Activated T-helper 2 cell treated with anti-CD3 and anti-CD28 coated beads, Interferon-gamma antibody, Interleukin-2, Interleukin-4, amounts not matched to agents 10 μg/mL and 5 μg/mL and 100 μg/mL, durations not matched to agents 14 hours and 24 hours and 36 hours (primary cell): Measurements from ENCODE around the gene DYNC2I2. TPM values are rescaled to one million over a fixed set of nuclear protein-coding genes. Genes with fewer than 3 reads are reported as not detected.
"Not testable (repeated sequence)": the region's sequence is repeated elsewhere in the genome, so short reads cannot be mapped to it uniquely, and the experiment has no call there.

Source experiments
- DNase-seq: peaks from one replicate; pipeline ENCODE4 v3.0.0; 2021; ENCODE audit warnings: low spot score
- H3K27ac Mint-ChIP-seq: one replicate; pipeline ENCODE4 v1.8.0; 2021; ENCODE audit warnings: mixed read lengths
- H3K27me3 Mint-ChIP-seq: one replicate; pipeline ENCODE4 v1.8.0; 2021; ENCODE audit warnings: low read depth, mixed read lengths
- H3K36me3 Mint-ChIP-seq: one replicate; pipeline ENCODE4 v1.8.0; 2021; ENCODE audit warnings: low read depth, mixed read lengths
- H3K4me1 Mint-ChIP-seq: one replicate; pipeline ENCODE4 v1.8.0; 2021; ENCODE audit warnings: low read depth, mixed read lengths
- H3K4me3 Mint-ChIP-seq: one replicate; pipeline ENCODE4 v1.8.0; 2021; ENCODE audit warnings: low read depth, mild to moderate bottlenecking, moderate library complexity, mixed read lengths
- H3K9me3 Mint-ChIP-seq: one replicate; pipeline ENCODE4 v1.8.0; 2021; ENCODE audit warnings: mixed read lengths
- intact Hi-C: fragments of 100-400 bp; cut with micrococcal nuclease; formaldehyde crosslinking; loops from one replicate; pipeline ENCODE4 v1.15.1; 2023
- total RNA-seq: library from RNA; stranded (reverse); gene quantifications from 2 replicates; pipeline ENCODE4 v1.2.3, GENCODE V29; 2022

DYNC2I2 gene
- 41.7 and 43.5 TPM in 2 replicates for total RNA-seq

DNA sequence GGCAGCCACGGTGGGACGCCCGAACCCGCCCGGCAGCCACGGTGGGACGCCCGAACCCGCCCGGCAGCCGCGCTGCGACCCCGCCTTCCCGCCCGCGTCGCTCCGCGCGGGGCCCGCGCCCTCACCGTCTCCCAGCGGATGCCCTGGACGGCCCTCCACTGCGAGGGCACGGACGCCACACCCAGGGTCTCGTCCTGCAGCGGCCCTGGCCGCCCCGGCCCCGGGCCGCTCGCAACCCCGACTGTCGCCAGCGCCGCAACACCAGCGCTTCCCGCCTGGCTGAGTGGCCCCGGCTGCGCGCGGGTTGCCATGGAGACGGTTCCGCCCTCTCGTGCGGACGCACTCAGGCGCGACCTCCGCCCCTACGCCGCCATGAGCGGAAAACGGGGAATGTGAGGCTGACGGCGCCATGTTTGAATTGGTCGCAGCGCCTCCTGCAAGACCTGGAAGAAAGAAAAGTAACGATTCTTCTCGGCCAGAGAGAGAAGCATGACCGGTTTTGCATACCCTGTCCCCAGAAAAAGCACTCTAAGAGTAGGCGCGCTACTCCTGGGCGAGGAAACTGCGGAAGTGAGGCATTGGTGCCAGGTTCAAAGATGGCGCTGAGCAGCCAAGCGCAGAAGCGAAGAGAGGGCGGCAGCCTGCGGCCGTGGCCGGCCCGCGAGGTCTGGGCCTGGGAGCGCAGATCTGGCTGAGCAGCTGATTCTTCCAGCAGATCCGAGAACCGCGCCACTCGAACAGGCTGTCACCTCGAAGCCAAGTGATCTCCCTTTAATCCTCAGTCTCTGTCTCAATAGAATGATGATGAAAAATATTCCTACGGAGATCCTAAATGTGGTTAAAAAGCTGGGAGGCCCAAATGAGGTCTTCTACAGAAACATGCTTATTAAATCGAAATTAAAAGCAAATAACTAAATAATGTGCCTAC, at the start of gene DYNC2I2:
DYNC2I2 (minus strand) TSS at position 432 of the 928 bp plus-strand sequence; CDS start at position 311, 121 bp downstream.
- Mint-ChIP-seq H3K27me3 (no peaks in the 10 kb centered on the region), H3K9me3 (no peaks in the 10 kb centered on the region), H3K36me3 (no peaks in the 10 kb centered on the region), H3K27ac (peak within 1 kb of the TSS; percentile 100), H3K4me1 (peaks cover 3% of the 10 kb centered on the region), H3K4me3 (peak within 1 kb of the TSS; percentile 95)
- DNase-seq = peak; percentile 94
- intact Hi-C loops = loop anchor here (2.0 kb wide), 1 partner anchor 32 kb away; the partner anchor contains the start of gene SET

DNA sequence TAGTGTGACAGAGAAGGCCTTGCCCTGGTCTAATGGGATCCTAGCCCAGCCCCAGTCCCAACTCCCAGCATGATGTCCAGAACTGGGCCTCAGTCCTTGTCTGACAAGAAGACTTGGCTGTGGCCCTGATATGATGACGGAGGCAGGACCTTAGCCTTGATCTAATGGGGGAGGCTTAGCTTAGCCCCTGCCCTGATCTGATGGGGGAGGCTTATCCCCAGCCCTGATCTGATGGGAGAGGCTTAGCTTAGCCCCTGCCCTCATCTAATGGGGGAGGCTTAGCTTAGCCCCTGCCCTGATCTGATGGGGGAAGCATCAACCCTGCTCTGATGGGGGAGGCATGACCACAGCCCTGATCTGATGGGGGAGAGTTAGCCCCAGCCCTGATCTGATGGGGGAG, 49.4 kb upstream of the DYNC2I2 start:
- intact Hi-C loops = no loop called here
- Mint-ChIP-seq H3K27ac (no peak overlapping the region), H3K9me3 (no peaks in the 10 kb centered on the region), H3K4me3 (no peak overlapping the region), H3K27me3 (no peaks in the 10 kb centered on the region), H3K4me1 (peaks cover 14% of the 10 kb centered on the region), H3K36me3 (no peaks in the 10 kb centered on the region)
- DNase-seq = no peak

- Mint-ChIP-seq H3K27ac (no peak overlapping the region), H3K9me3 (no peaks in the 10 kb centered on the region), H3K27me3 (no peaks in the 10 kb centered on the region), H3K4me3 (no peak overlapping the region), H3K4me1 (peaks cover 14% of the 10 kb centered on the region), H3K36me3 (no peaks in the 10 kb centered on the region)
- intact Hi-C loops = no loop called here
- DNase-seq = no peak
Measured at GRCh38 chr9:128705051-128705965, 48.7 kb upstream of the DYNC2I2 start.

DNA sequence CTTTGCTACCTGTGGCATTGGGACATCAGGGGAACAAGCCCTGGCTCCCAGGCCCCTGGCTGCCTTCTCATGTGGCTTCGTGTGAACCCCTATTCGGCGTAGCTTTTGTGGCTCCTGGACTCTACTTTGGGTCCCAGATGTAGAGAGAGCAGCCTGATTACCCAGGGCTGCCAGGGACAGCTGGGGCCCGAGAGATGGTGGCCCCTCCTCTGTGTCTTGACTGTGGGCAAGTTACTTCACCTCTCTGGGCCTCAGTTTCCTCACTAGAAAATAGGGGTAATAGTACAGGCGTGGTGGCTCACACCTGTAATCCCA, 47.7 kb upstream of the DYNC2I2 start:
- Mint-ChIP-seq H3K27me3 (no peaks in the 10 kb centered on the region), H3K4me3 (peak overlapping the region; percentile 85), H3K4me1 (peaks cover 14% of the 10 kb centered on the region), H3K27ac (peak overlapping the region; percentile 12), H3K36me3 (no peaks in the 10 kb centered on the region), H3K9me3 (no peaks in the 10 kb centered on the region)
- no peak for DNase-seq
- intact Hi-C loops = no loop called here

- peak overlapping the region; percentile 70 for H3K27ac Mint-ChIP-seq
- H3K9me3 Mint-ChIP-seq = no peaks in the 10 kb centered on the region
- H3K36me3 Mint-ChIP-seq = no peaks in the 10 kb centered on the region
- intact Hi-C loops = loop anchor here (2.0 kb wide), 1 partner anchor 15 kb away; the partner anchor contains the start of gene SET
- peak overlapping the region; percentile 85 for H3K4me3 Mint-ChIP-seq
- H3K4me1 Mint-ChIP-seq = peaks cover 14% of the 10 kb centered on the region
- no peaks in the 10 kb centered on the region for H3K27me3 Mint-ChIP-seq
- DNase-seq = no peak
Measured at GRCh38 chr9:128703616-128704355, 47.1 kb upstream of the DYNC2I2 start.

- DNase-seq = no peak
- Mint-ChIP-seq H3K36me3 (no peaks in the 10 kb centered on the region), H3K9me3 (no peaks in the 10 kb centered on the region), H3K27me3 (no peaks in the 10 kb centered on the region), H3K4me1 (peaks cover 14% of the 10 kb centered on the region), H3K27ac (peak overlapping the region; percentile 70), H3K4me3 (peak overlapping the region; percentile 85)
- intact Hi-C loops = loop anchor here (2.0 kb wide), 1 partner anchor 14 kb away; the partner anchor contains the start of gene SET
Measured at GRCh38 chr9:128702949-128703615, 46.4 kb upstream of the DYNC2I2 start.

DNA sequence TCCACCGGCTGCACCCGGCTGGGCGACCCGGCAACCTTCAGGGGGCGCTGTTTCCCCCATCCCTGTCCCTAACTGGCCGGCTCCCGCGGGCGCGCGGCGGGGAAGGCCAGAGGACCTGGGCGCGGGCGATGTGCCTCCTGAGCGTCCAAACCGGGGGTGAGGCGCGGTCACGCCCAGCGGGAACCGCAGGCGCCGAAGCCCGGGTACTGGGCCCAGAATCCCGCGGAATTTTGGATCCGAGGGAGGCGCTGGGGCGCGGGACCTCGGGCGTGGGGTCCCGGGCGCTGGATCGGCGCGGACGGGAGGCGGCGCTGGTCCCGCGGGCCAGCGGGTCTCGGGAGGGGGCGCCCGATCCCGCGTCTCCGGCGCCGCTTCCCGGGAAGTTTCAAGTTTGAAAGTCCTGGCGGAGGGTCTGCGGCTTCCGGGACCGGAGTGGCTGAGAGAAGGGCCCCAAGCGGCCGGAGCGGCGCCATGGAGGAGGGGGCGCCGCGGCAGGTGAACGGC, 45.9 kb upstream of the DYNC2I2 start, which contains the start of gene PKN3:
PKN3 (plus strand) TSS at position 59 of the 504 bp plus-strand sequence; CDS start at position 472, 413 bp downstream.
- intact Hi-C loops = loop anchor here (2.0 kb wide), 1 partner anchor 14 kb away; the partner anchor contains the start of gene SET
- Mint-ChIP-seq H3K27me3 (no peaks in the 10 kb centered on the region), H3K27ac (peak within 1 kb of the TSS; percentile 78), H3K4me3 (peak within 1 kb of the TSS; percentile 89), H3K4me1 (peaks cover 14% of the 10 kb centered on the region), H3K9me3 (no peaks in the 10 kb centered on the region), H3K36me3 (no peaks in the 10 kb centered on the region)
- peak; percentile 83 for DNase-seq

DNA sequence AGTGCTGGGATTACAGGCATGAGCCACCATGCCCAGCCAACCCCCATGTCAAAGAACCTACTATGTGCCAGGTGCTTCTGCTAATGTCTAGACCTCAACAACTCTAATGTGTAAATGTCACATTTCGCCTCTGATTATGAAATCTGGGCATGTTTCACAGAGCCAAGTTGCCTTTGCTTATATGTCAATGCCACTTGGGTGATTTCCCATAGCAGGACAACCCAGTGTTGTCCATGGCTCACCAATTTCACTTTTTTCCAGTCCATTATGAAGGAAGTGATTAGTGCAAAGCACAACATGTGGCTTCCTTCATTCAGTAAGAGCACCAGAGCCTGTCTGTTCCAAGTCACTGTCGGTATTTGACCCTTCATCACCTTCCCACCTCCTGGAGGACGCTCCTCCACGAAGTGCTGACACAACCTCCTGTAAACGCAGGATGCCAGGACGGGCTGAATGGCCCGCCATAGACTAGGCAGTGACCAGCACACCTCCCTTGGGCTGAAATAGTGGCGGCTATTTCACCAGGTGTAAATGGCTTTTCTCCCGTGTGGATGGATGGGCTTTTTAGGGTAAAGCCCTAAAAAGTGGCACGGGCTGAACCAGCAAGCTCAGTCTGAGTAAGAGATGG, 44.7 kb upstream of the DYNC2I2 start:
- no peaks in the 10 kb centered on the region for H3K9me3 Mint-ChIP-seq
- H3K36me3 Mint-ChIP-seq = peaks cover 10% of the 10 kb centered on the region
- DNase-seq = no peak
- no peaks in the 10 kb centered on the region for H3K27me3 Mint-ChIP-seq
- intact Hi-C loops = no loop called here
- H3K27ac Mint-ChIP-seq = no peak overlapping the region
- peaks cover 17% of the 10 kb centered on the region for H3K4me1 Mint-ChIP-seq
- H3K4me3 Mint-ChIP-seq = peak overlapping the region; percentile 64

- Mint-ChIP-seq H3K36me3 (peaks cover 28% of the 10 kb centered on the region), H3K4me1 (peaks cover 17% of the 10 kb centered on the region)
- H3K9me3 Mint-ChIP-seq, intact Hi-C loops, H3K27ac Mint-ChIP-seq, DNase-seq, H3K27me3 Mint-ChIP-seq, H3K4me3 Mint-ChIP-seq: not testable (repeated sequence)
Measured at GRCh38 chr9:128699096-128699795, 42.6 kb upstream of the DYNC2I2 start.

- no peak overlapping the region for H3K4me3 Mint-ChIP-seq
- H3K36me3 Mint-ChIP-seq = peaks cover 48% of the 10 kb centered on the region
- no peak overlapping the region for H3K27ac Mint-ChIP-seq
- H3K9me3 Mint-ChIP-seq = no peaks in the 10 kb centered on the region
- no peaks in the 10 kb centered on the region for H3K27me3 Mint-ChIP-seq
- peaks cover 21% of the 10 kb centered on the region for H3K4me1 Mint-ChIP-seq
- intact Hi-C loops = no loop called here
- DNase-seq = no peak
Measured at GRCh38 chr9:128696923-128697707, 40.5 kb upstream of the DYNC2I2 start.
